PFSK-1 (cell line): Measurements from ENCODE around the gene TLK1.

ENCODE experiments used
- FOXP2 ChIP-seq: optimal IDR thresholded peaks from 2 replicates; pipeline ENCODE3; 2011; ENCODE audit warnings: borderline replicate concordance, control low read depth, inconsistent platforms; ENCODE audit not compliant: insufficient read depth; ENCODE audit errors: extremely low read length, extremely low read depth
- POLR2AphosphoS5 ChIP-seq: IDR thresholded peaks from 2 replicates; pipeline ENCODE4 v1.6.1; 2012; ENCODE audit warnings: low read depth, mild to moderate bottlenecking, control low read depth, low read length, moderate library complexity
- REST ChIP-seq, 2 experiments: IDR thresholded peaks; 2 replicates each; pipeline versions ENCODE4 v1.6.1 to v1.8.0; 2011 to 2012; ENCODE audit warnings: low read depth in 2 of 2, low read length in 2 of 2, control low read depth in 1 of 2, inconsistent platforms in 1 of 2, mild to moderate bottlenecking in 1 of 2, moderate library complexity in 1 of 2; ENCODE audit not compliant: insufficient read depth in 1 of 2
- SIN3A ChIP-seq: IDR thresholded peaks from 2 replicates; pipeline ENCODE4 v1.6.1; 2012; ENCODE audit warnings: mild to moderate bottlenecking, low read length, moderate library complexity, borderline replicate concordance; ENCODE audit not compliant: insufficient read depth
- TAF1 ChIP-seq: IDR thresholded peaks from 2 replicates; pipeline ENCODE4 v1.6.1; 2012; ENCODE audit warnings: low read length, control low read depth, borderline replicate concordance; ENCODE audit not compliant: insufficient read depth

GRCh38 chr2:170968205-170969003 is 192.3 kb downstream of the TLK1 start:
- no peak for TF ChIP-seq POLR2AphosphoS5
- TF ChIP-seq SIN3A, result no peak
- no peak for TF ChIP-seq FOXP2
- TF ChIP-seq TAF1, result no peak
- no peak for TF ChIP-seq REST (IDR thresholded peaks at IDR 0.05; ENCODE audit: insufficient read depth in 1 of 2, low read depth in 2 of 2, low read length in 2 of 2)
